NCI-H146 (cell line): ENCODE results near the gene PIK3R3.

Experiments used
- DNase-seq: peaks from one replicate; lab custom pipeline; 2025; lab: John Stamatoyannopoulos, UW

The PIK3R3 gene

GRCh38 chr1:46132529-46133180 is at the start of gene PIK3R3:
TSS of gene PIK3R3 (minus strand) at chr1:46132629. CDS start at chr1:46131952, 677 bp downstream.
- DNase-seq: peak; percentile 97

- no peak for DNase-seq
Observed at GRCh38 chr1:46181343-46182260, 49.2 kb upstream of the PIK3R3 start.

- DNase-seq: peak; percentile 68
Observed at GRCh38 chr1:46180082-46180616, 47.7 kb upstream of the PIK3R3 start.

GRCh38 chr1:46179138-46180081 is 47.0 kb upstream of the PIK3R3 start:
- peak; percentile 79 for DNase-seq

GRCh38 chr1:46176211-46176865 is 43.9 kb upstream of the PIK3R3 start, which contains the start of gene P3R3URF:
TSS of gene P3R3URF (minus strand) at chr1:46176488. CDS start at chr1:46176471, 17 bp downstream.
- DNase-seq: no peak

GRCh38 chr1:46175243-46175642 is 42.8 kb upstream of the PIK3R3 start:
- no peak for DNase-seq

- no peak for DNase-seq
Observed at GRCh38 chr1:46174448-46175231, 42.2 kb upstream of the PIK3R3 start, which contains the start of gene TSPAN1. TSS of gene TSPAN1 (plus strand) at chr1:46175087. CDS start at chr1:46181108, 6,021 bp downstream.

- DNase-seq: no peak
Observed at GRCh38 chr1:46173361-46173856, 41.0 kb upstream of the PIK3R3 start.

GRCh38 chr1:46172321-46172720 is 39.9 kb upstream of the PIK3R3 start:
- DNase-seq: no peak

GRCh38 chr1:46171871-46172270 is 39.4 kb upstream of the PIK3R3 start:
- no peak for DNase-seq

- no peak for DNase-seq
Observed at GRCh38 chr1:46171351-46171750, 38.9 kb upstream of the PIK3R3 start.

- no peak for DNase-seq
Observed at GRCh38 chr1:46169811-46170454, 37.5 kb upstream of the PIK3R3 start.

GRCh38 chr1:46168477-46168876 is 36.0 kb upstream of the PIK3R3 start:
- DNase-seq: no peak

GRCh38 chr1:46166521-46167462 is 34.4 kb upstream of the PIK3R3 start:
- no peak for DNase-seq

GRCh38 chr1:46160212-46160611 is 27.8 kb upstream of the PIK3R3 start:
- no peak for DNase-seq

GRCh38 chr1:46159516-46159915 is 27.1 kb upstream of the PIK3R3 start:
- no peak for DNase-seq

GRCh38 chr1:46158312-46159281 is 26.2 kb upstream of the PIK3R3 start:
- no peak for DNase-seq
